Dermis blood vessel endothelial cell (primary cell): ENCODE measurements around the gene KCTD16. TPM values are rescaled to one million over a fixed set of nuclear protein-coding genes. Genes with fewer than 3 reads are reported as not detected.

Experiments used
- DNase-seq: peaks from one replicate; pipeline ENCODE4 v3.0.0; 2010
- total RNA-seq: library from RNA; depleted of rRNA; stranded (reverse); fragments of >200 nt; gene quantifications from 2 replicates; pipeline ENCODE4 v1.2.3, GENCODE V29; 2014

Gene KCTD16
- total RNA-seq, 1 donor from 2014 or later: under 0.01 TPM

DNA sequence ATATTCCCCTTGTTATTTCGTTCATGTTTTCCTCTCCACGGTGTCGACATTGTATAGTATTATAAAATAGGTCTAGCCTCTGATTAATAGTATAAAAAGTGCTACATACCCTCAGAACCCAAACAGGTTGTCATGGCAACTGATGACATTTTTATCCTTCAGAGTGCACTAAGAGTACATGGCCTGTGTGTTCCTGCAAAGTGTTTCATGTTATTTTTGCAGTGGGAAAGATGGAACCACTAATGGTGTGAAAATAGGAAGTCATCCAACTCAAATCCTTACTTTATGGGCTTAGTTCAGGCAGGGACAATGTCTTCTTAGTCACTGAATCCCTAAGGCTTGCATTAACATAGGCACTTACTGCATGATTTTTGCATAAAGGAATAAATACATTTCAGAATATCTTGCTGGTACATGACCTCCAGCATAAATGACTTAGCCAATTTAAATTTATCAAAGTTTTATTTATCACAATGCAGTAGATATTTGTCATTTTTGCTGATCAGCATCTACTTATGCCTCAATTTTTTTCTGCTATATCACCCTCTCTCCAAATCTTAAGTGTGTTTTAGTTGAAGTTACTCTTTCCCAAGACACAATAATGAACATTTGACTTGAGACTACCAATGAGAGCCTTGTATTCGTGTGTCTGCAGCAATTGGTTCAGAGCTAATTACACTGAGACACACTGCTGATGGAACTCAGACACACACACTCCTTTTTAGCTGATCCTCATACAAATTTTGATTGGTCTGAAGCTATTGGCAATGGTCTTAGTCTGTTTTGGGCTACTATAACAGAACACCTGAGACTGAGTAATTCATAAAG lies 243.7 kb downstream of the KCTD16 start:
- DNase-seq: no peak

DNA sequence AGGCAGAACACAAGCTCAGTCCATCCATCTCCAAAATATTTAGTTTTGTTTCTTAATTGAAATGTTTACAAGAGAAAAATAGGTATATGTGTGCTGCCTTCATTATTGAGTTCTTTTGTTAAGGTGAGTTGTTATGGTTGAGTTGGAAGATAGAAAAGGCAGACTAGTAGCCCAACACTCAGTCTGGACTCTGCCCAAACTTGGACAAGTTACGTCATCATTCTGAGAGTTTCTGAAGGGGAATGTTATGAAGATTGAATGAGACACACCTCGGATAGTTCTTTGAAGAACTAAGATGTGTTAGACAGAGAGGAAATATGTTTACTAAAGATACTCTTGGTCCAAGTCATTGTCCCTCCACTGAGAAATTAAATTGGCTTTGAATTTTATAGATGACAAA lies 245.5 kb downstream of the KCTD16 start:
- DNase-seq: no peak

DNA sequence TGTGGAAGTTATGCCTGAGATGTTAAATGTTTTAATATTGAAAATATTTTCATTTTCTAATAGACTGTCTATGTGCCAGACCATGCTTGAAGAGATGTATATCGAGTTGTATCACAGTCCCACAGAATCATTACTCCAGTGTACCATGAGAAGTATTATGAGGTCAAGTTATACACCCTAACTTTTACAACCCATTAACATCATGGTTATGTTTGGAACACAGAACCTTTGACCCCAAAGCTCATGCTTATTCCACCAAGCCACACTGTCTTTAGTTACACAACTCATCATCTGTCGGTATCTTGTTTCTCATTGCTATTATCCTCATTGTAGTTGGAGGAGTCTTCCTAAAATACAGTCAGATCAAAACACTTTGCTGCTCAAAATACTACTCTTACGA lies 248.0 kb downstream of the KCTD16 start:
- DNase-seq: no peak

DNA sequence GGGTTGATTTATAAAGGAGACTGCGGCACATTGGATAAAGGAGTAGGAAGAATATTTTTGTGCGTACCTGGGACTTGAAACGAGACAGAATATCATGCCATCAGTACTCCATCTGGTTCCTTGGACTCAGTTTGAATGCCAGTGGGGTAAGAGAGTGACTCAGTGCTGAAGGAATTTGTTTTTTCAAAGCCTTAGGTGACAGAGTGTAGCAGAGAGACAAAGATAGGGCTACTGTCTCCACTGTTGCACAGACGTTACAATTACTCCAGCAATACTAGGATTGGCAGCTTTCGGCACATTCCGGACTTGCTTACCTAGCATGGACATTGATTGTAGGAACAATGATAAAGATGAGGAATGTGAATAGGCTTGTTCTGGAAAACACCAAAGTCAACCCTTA lies 250.7 kb downstream of the KCTD16 start:
- no peak for DNase-seq

- DNase-seq: peak; percentile 2
Measured at GRCh38 chr5:144422018-144422727, 251.5 kb downstream of the KCTD16 start.

GRCh38 chr5:144427866-144428265 lies 257.2 kb downstream of the KCTD16 start:
- no peak for DNase-seq

- DNase-seq: no peak
Measured at GRCh38 chr5:144428326-144428725, 257.7 kb downstream of the KCTD16 start.

DNA sequence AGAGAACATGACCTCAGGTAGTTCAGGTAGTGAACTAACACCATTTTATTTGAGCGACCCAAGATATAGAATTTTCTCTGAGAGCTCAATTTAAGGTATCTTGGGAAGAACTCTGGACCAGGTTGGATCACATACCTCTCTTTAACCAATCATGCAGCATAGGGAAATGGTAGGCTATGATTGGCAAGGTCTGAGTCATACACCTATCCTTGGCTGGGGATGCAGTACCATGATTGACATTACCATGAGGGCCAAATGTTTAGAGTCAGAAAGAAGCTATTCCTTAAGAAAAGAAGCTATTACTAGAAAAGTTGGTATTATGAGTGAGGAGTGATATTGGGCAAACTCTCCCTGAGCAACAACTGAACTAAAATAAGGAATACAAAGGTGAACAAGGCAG lies 258.7 kb downstream of the KCTD16 start:
- no peak for DNase-seq

GRCh38 chr5:144429905-144430304 lies 259.2 kb downstream of the KCTD16 start:
- no peak for DNase-seq

DNA sequence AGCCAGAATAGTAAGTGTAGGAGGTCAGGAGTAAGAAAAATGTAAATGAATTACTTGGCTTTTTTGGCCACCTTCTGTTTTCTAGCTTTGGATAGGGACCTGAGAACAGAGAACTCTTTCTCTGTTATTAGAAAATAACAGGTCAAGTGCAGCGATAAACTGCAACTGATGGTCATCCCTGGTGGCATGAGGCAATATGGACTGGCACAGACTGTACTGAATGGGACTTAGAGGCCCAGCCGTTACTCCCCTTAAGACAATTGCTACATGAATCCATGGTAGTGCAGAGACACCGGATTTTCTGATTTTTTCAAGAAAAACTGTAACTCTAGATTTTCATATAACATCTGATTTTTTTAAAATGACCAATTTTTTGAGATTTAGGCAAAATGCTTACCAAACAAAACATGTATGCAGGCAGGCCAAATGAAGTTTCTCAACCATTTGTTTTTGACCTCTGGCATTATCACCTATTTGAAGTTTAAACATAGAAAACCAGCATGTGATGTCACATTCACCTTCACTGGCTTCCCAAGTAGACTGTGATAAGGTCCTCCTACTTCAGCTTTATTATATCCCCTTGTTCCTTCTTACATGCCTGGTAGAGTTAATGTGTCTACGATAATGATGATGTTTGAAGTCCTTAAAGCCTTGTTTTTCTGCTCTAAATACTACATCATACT lies 262.6 kb downstream of the KCTD16 start:
- no peak for DNase-seq

- no peak for DNase-seq
Measured at GRCh38 chr5:144433893-144434292, 263.2 kb downstream of the KCTD16 start.

- DNase-seq: no peak
Measured at GRCh38 chr5:144436007-144436406, 265.3 kb downstream of the KCTD16 start.

- no peak for DNase-seq
Measured at GRCh38 chr5:144438237-144438636, 267.6 kb downstream of the KCTD16 start.

GRCh38 chr5:144448457-144448856 lies 277.8 kb downstream of the KCTD16 start:
- no peak for DNase-seq

- no peak for DNase-seq
Measured at GRCh38 chr5:144451187-144451973, 280.7 kb downstream of the KCTD16 start.

- DNase-seq: no peak
Measured at GRCh38 chr5:144453753-144454152, 283.1 kb downstream of the KCTD16 start.

- no peak for DNase-seq
Measured at GRCh38 chr5:144457160-144457559, 286.5 kb downstream of the KCTD16 start.

GRCh38 chr5:144458216-144458615 lies 287.5 kb downstream of the KCTD16 start:
- DNase-seq: no peak

DNA sequence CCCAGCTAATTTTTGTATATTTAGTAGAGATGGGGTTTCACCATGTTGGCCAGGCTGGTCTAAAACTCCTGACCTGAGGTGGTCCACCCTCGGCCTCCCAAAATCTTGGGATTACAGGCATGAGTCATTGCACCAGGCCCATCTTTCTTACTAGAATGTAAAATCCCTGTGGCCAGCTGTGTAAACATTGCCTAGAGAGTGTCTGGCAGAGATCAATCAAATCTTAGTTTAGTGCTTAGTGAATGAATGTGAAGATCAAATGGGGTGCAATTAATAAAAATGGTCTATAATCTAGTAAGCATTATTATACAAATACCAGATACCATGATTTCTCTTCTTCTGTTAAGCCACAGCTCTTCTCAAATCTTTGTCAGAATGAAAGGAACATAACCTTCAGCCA lies 289.9 kb downstream of the KCTD16 start:
- DNase-seq: no peak

DNA sequence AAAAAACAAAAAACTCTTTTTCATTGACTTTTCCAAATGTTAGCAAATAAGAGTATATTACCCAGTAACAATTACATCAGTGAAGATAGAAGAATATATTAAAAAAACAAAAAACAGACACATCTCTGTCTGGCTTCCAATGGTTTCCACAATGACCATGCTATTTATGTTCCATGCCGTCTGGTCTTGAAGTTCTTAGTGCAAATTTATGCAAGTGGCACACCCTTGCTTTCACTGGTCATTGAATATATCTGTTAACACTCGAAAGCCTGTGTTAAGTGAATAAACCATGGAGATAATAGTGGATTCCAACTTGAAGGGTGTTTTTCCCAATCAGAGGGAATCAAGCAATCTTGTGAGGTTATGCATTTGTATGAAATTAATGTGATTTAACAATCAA lies 291.9 kb downstream of the KCTD16 start:
- no peak for DNase-seq

GRCh38 chr5:144463481-144464223 lies 293.0 kb downstream of the KCTD16 start:
- DNase-seq: no peak

GRCh38 chr5:144464306-144464705 lies 293.6 kb downstream of the KCTD16 start:
- no peak for DNase-seq
